Measurements from ENCODE around the gene BABAM2. TPM values are rescaled to one million over a fixed set of nuclear protein-coding genes. Genes with fewer than 3 reads are reported as not detected.
"Not testable (repeated sequence)": the region's sequence is repeated elsewhere in the genome, so short reads cannot be mapped to it uniquely, and the experiment has no call there.

The BABAM2 gene
- total RNA-seq, 2 donors from 2014 or later = 36.4 to 40.9 TPM

DNA sequence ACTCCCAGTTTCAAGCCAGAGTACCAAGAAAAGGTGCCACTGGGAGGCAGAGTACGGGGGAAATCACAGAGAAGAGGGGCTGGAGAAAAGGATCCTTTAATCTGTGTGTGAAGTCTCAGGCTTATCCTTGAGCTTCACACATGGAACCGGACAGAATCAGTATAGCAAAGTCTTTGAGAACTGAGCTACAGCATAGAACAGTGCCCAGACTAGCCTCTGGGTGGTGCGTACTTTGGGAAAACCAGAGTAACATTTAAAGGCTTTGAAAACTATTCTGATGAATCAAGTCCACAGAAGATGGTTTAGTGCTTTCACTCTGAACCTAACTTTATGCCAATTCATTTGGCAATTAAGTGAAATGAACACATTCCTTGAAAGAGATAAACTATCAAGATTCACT, 83.1 kb downstream of the BABAM2 start:
- H3K9ac ChIP-seq (ENCODE audit: extremely low read depth, low read length, poor library complexity, severe bottlenecking) = no peak overlapping the region
- no peaks in the 10 kb centered on the region for H3K27me3 ChIP-seq (ENCODE audit: control insufficient read depth, insufficient read depth, low read length, poor library complexity, severe bottlenecking)
- Mint-ChIP-seq H3K27me3 (ENCODE audit: insufficient read depth) (no peaks in the 10 kb centered on the region), H3K4me3 (no peak overlapping the region), H3K4me1 (no peaks in the 10 kb centered on the region), H3K9me3 (peaks cover 8% of the 10 kb centered on the region), H3K36me3 (ENCODE audit: low read depth) (peaks cover 6% of the 10 kb centered on the region), H3K27ac (no peak overlapping the region)
- no peaks in the 10 kb centered on the region for H3K9me3 ChIP-seq (ENCODE audit: control insufficient read depth, low read length)
- H3K4me3 ChIP-seq (ENCODE audit: low read length) = no peak overlapping the region
- no peaks in the 10 kb centered on the region for H3K4me1 ChIP-seq (ENCODE audit: control insufficient read depth, insufficient read depth, low read length)
- DNase-seq = no peak
- TF ChIP-seq, protein P1, sequence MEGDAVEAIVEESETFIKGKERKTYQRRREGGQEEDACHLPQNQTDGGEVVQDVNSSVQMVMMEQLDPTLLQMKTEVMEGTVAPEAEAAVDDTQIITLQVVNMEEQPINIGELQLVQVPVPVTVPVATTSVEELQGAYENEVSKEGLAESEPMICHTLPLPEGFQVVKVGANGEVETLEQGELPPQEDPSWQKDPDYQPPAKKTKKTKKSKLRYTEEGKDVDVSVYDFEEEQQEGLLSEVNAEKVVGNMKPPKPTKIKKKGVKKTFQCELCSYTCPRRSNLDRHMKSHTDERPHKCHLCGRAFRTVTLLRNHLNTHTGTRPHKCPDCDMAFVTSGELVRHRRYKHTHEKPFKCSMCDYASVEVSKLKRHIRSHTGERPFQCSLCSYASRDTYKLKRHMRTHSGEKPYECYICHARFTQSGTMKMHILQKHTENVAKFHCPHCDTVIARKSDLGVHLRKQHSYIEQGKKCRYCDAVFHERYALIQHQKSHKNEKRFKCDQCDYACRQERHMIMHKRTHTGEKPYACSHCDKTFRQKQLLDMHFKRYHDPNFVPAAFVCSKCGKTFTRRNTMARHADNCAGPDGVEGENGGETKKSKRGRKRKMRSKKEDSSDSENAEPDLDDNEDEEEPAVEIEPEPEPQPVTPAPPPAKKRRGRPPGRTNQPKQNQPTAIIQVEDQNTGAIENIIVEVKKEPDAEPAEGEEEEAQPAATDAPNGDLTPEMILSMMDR (conservative IDR thresholded peaks at IDR 0.05) = peak; percentile 56
- WGBS, 2 experiments (ENCODE audit: insufficient coverage in 1 of 2, insufficient read length in 1 of 2) = 80 to 86% methylated on average over 3 of the region's 3 CpGs
- H3K36me3 ChIP-seq (ENCODE audit: control insufficient read depth, insufficient read depth, low read length) = no peaks in the 10 kb centered on the region
- H3K27ac ChIP-seq (ENCODE audit: low read depth, low read length) = no peak overlapping the region

DNA sequence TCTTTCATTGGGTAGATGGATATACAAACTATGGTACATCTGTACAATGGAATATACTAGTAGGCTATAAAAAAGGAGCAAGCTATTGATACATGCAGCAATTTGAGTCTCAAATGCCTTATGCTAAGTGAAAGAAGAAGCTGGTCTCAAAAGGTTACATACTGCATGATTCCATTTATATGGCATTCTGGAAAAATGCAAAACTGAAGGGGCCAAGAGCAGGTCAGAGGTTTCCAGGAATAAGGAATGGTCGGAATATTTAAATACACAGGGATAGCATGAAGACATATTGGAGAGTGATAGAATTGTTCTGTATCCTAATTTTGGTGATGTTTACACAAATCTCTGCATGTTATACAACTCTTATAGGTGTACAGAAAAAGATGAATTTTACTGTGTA, 85.8 kb downstream of the BABAM2 start:
- Histone ChIP-seq H3K9me3 (ENCODE audit: control insufficient read depth, low read length) (no peaks in the 10 kb centered on the region), H3K27ac (ENCODE audit: low read depth, low read length) (no peak overlapping the region), H3K4me3 (ENCODE audit: low read length) (no peak overlapping the region), H3K4me1 (ENCODE audit: control insufficient read depth, insufficient read depth, low read length) (no peaks in the 10 kb centered on the region), H3K36me3 (ENCODE audit: control insufficient read depth, insufficient read depth, low read length) (no peaks in the 10 kb centered on the region), H3K9ac (ENCODE audit: extremely low read depth, low read length, poor library complexity, severe bottlenecking) (no peak overlapping the region), H3K27me3 (ENCODE audit: control insufficient read depth, insufficient read depth, low read length, poor library complexity, severe bottlenecking) (no peaks in the 10 kb centered on the region)
- 90 to 100% methylated on average over 1 of the region's 1 CpG for WGBS, 2 experiments (ENCODE audit: insufficient coverage in 1 of 2, insufficient read length in 1 of 2)
- no peak for DNase-seq
- no peaks in the 10 kb centered on the region for H3K36me3 Mint-ChIP-seq (ENCODE audit: low read depth)
- H3K27me3 Mint-ChIP-seq (ENCODE audit: insufficient read depth) = no peaks in the 10 kb centered on the region
- H3K27ac Mint-ChIP-seq = no peak overlapping the region
- H3K4me3 Mint-ChIP-seq = no peak overlapping the region
- H3K9me3 Mint-ChIP-seq = no peaks in the 10 kb centered on the region
- H3K4me1 Mint-ChIP-seq = no peaks in the 10 kb centered on the region
- TF ChIP-seq, protein P1 (conservative IDR thresholded peaks at IDR 0.05) = no peak

DNA sequence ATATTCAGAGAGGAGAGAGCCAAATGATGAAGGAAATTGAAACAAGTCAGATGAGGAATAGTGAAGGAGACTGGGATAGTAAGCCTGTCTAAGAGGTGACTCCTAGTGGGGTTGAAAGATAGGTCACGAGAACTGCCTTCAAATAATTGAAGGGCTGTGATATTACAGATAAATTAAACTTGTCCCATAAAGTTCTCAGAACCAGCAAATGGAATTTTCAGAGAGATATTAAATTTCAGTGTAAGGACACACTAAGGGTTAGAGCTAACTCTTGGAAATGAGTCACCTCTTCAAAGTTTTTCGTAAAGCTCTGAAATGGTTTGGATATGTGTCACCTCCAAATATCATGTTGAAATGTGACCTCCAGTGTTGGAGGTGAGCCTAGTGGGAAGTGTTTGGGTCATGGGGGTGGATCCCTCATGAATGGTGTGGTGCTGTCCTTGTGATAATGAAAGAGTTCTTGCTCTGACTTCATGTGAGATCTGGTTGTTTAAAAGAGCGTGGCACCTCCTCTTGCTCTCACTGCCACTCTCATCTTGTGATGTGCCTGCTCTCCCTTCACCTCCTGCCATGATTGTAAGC, 87.3 kb downstream of the BABAM2 start:
- H3K27me3 ChIP-seq (ENCODE audit: control insufficient read depth, insufficient read depth, low read length, poor library complexity, severe bottlenecking) = no peaks in the 10 kb centered on the region
- no peaks in the 10 kb centered on the region for H3K4me1 ChIP-seq (ENCODE audit: control insufficient read depth, insufficient read depth, low read length)
- H3K27ac Mint-ChIP-seq = no peak overlapping the region
- H3K9me3 Mint-ChIP-seq = no peaks in the 10 kb centered on the region
- no peak overlapping the region for H3K27ac ChIP-seq (ENCODE audit: low read depth, low read length)
- H3K4me3 Mint-ChIP-seq = no peak overlapping the region
- no peaks in the 10 kb centered on the region for H3K36me3 ChIP-seq (ENCODE audit: control insufficient read depth, insufficient read depth, low read length)
- 92 to 93% methylated on average over 3 of the region's 3 CpGs for WGBS, 2 experiments (ENCODE audit: insufficient coverage in 1 of 2, insufficient read length in 1 of 2)
- H3K9ac ChIP-seq (ENCODE audit: extremely low read depth, low read length, poor library complexity, severe bottlenecking) = no peak overlapping the region
- no peak overlapping the region for H3K4me3 ChIP-seq (ENCODE audit: low read length)
- no peak for DNase-seq
- H3K9me3 ChIP-seq (ENCODE audit: control insufficient read depth, low read length) = no peaks in the 10 kb centered on the region
- TF ChIP-seq, protein P1 (conservative IDR thresholded peaks at IDR 0.05) = no peak
- H3K27me3 Mint-ChIP-seq (ENCODE audit: insufficient read depth) = no peaks in the 10 kb centered on the region
- no peaks in the 10 kb centered on the region for H3K4me1 Mint-ChIP-seq
- no peaks in the 10 kb centered on the region for H3K36me3 Mint-ChIP-seq (ENCODE audit: low read depth)

DNA sequence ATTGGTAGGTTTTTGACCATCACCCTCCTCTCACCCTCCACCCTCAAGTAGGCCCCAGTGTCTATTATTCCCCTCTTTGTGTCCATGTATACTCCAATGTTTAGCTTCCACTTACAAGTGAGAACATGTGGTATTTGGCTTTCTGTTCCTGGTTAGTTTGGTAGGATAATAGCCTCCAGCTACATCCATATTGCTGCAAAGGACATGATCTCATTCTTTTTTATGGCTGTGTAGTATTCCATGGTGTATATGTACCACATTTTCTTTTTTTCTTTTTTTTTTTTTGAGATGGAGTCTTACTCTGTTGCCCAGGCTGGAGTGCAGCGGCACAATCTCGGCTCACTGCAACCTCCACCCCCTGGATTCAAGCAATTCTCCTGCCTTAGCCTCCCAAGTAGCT, 88.2 kb downstream of the BABAM2 start:
- H3K4me1 Mint-ChIP-seq; H3K36me3 ChIP-seq (ENCODE audit: control insufficient read depth, insufficient read depth, low read length); H3K27me3 ChIP-seq (ENCODE audit: control insufficient read depth, insufficient read depth, low read length, poor library complexity, severe bottlenecking); H3K4me1 ChIP-seq (ENCODE audit: control insufficient read depth, insufficient read depth, low read length); H3K4me3 ChIP-seq (ENCODE audit: low read length); H3K9me3 Mint-ChIP-seq; H3K27ac ChIP-seq (ENCODE audit: low read depth, low read length); H3K27me3 Mint-ChIP-seq (ENCODE audit: insufficient read depth); H3K4me3 Mint-ChIP-seq; H3K9me3 ChIP-seq (ENCODE audit: control insufficient read depth, low read length); H3K27ac Mint-ChIP-seq; DNase-seq; H3K36me3 Mint-ChIP-seq (ENCODE audit: low read depth); H3K9ac ChIP-seq (ENCODE audit: extremely low read depth, low read length, poor library complexity, severe bottlenecking): not testable (repeated sequence)
- 80 to 100% methylated on average over 2 of the region's 2 CpGs for WGBS, 2 experiments (ENCODE audit: insufficient coverage in 1 of 2, insufficient read length in 1 of 2)

Measured in endodermal cell (in vitro differentiated cells).